Activated T-helper 1 cell treated with anti-CD3 and anti-CD28 coated beads, Interleukin-2, amount 50 U/mL, for 16 hours (primary cell): ENCODE data around the gene LRRC15.
A peak's percentile ranks its signal among the peaks of the same experiment; 100 is the strongest.

Experiments used
- DNase-seq, 2 donors: peaks; one replicate each; pipeline ENCODE4 v3.0.0-alpha.2; 2020; ENCODE audit warnings: low read depth in 1 of 2, low spot score in 1 of 2

Gene LRRC15

DNA sequence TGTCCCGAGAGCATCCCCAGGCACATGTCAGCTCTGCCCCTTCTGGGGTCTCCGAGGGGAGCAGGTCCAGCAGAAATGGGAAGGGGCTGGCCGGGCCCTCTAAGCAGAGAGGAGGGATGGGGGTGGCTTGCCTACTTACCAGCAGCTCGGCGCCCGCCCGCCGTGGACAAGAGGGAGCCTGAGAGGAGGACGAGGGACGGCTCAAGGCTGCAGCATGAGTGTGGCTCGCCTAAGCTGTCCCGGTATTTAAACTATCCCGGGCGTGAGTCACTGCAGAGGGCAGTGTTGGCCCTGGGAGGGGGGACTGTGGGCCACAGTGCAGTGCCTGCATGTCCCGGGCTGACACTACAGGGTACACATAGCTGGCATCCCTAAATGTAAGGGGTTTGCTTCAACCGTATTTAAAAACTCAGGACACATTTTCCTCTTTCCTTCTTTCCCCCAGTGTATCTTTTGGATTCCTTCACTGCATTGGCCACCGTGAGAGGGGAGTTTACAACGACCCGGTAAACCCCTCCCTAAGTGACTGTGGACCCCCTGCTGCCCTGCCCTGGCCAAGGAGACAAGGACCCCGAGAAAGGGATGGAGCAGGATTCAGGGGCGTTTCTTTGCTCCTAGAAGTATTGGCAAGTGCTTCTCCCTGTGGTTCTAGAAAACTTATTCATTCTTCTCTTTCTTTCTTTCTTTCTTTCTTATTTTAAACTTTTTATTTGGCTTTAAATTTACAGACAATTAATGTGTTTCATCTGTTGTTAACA lies at the start of gene LRRC15:
LRRC15 (minus strand) TSS at position 222 of the 758 bp plus-strand sequence. CDS start 8,700 bp downstream, outside the sequence.
- no peak for DNase-seq

DNA sequence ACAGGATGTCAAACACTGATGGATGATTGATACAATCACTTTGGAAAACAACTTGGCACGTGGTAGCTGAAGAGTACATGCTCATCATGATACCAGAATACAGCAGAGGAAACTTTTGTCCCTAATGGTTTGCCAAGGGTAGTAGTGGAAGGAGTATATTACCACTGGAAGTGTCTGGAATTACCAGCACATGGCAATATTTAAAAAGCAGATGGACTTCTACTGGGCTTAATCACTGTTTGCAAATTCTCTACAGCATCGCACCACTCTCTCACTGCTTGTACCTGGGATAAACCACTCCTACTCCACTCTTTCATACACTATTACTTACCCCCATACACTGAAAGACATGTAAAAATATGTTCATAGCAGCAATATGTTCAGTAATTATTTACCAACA lies 49.1 kb upstream of the LRRC15 start:
- DNase-seq: no peak

DNA sequence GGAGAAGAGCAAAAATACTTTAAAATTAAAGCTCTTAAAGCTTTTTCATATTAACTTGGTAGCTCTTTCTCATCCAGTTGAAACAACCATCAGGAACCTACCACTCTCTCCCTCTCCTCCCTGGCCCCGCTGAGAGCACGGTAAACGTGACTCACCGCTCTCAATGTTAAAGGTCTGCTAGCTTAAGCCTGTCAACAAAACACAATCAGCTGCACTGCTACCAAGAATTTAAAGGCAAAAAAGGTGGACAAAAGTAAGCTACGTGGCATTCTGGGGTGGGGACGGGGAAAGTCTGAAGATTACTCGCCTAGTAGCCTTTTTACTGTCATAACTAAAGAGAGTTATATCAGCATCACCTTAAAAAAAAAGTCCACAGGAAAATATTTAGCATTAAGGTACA lies 37.9 kb upstream of the LRRC15 start:
- no peak for DNase-seq

DNA sequence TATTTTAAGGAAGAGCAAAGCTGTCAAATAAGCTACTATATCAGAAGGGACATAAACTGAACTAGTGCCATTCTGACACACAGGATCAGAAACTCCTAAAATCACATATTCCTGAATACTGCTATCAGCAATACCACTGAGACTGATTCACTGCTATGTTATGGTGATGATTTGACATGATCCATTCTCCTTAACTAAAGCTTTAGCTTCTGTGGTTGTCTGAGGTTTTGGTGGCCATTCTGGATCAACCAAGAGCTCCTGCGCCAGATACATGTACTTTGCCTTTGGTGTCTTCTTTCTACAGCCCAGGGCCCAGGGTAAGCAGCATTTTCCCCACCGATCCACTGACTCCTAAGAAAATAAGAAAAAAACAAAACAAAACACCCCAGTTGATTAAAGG lies 36.2 kb upstream of the LRRC15 start:
- no peak for DNase-seq

DNA sequence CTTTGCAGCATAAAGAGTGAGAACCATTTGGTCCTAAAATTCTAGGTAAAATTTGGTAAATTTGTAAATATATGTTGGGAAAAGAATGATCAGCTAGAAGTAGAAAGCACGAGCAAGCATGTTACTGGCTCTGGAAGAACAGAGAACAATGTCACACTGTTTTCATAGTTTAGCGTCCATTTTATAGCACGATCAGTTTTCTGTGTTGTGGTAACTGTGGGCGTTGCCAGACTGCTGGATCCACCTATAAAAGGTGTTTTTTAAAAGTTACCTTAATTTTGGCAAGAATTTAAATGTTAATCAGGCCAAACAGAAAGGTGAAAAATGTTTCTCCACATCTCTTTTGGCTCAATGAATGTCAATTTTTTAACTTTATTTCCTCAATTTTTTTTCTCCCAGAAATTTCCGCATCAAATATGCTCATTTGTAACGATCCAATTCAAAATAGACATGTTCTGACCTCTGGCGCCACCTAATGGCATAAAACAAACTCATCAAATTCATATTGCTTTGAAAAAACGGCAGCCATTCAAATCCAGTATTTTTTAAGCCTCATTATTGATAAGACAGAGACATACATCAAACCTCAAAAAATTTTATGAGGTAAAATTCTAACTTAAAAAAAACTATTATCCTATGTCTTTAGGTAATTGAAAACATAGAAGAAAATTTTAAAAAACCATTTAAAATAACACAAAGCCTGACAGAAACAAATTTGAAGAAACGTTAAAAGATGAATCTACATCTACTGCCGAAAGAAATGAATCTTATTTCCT lies 35.0 kb upstream of the LRRC15 start:
- no peak for DNase-seq

DNA sequence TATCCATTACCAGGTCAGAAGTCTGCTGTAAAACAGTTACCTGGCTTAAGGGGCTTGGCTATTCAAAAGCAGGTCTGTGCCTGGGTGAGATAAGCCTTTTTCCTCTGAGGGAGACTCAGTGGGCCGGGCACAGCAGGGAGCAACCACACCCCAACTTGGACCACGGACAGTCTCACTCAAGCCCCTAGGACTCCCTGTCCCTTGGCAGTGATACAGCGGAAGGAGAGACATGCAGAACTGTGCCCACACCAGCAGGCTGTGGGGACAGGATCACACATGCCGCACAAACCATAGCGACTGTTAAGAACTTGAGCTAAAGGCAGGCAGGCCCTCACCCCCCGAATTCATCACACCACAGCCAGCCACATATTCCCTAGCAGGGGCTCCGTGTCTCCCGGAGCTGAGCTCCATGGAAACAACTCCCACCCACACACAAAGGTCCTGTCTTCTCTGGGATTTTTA lies 32.4 kb upstream of the LRRC15 start:
- DNase-seq: no peak

DNA sequence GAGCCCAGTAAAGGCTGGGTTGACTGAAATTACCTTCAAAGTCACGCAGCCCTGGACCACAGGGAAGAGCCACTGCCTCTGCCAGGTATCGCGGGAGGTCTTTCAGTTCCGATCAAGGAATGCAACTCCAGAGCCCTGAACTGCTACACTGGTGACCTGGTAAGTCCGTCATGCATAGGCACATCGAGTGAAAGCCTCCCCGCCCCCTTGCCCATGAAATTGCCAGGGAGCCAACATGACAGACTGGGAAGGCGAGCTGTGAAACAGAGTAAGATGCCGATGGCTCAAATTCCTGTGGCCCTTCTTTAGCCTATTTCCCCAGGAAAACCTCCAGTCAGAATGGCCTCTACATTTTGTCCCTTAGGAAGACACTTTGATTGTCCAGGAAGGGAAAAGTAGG lies 31.8 kb upstream of the LRRC15 start:
- DNase-seq: no peak

DNA sequence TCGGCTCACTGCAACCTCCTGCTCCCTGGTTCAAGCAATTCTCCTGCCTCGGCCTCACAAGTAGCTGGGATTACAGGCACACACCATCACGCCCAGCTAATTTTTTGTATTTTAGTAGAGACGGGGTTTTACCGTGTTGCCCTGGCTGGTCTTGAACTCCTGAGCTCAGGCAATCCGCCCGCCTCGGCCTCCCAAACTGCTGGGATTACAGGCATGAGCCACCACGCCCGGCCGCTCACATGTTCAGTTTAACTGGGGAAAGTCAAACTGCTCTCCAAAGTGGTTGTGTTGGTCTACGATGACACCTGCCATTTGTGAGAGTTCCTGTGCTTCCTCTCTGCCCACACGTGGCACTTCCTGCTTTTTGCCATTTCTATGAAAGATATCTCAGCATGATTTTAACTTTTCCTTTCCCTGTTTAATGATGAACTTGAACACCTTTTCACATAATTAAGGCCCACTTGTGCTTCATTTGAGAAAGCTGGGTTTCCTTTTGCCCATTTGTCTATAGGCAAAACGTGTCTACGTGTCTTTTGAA lies 30.4 kb upstream of the LRRC15 start:
- no peak for DNase-seq

DNA sequence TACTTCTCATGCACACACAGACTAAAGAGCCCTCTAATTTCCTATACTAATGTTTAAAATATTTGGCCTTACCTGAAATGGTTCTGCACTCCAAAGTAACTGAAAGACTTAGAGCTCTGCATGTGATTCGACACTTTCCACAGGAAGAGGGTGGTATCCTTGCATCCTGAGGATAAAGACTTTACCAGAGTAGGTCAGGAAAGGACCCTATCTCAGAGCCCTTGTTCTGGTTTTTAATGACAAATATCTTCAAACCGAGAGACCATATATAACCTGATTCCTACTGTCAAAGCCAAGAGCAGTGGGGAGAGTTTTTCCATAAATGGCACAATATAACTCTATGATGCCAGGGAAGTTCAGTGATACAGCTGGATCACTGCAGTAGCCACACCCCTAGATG lies 29.6 kb upstream of the LRRC15 start, which contains the start of gene GP5:
GP5 (minus strand) TSS at position 101 of the 400 bp plus-strand sequence. CDS start 984 bp downstream, outside the sequence.
- DNase-seq: no peak

DNA sequence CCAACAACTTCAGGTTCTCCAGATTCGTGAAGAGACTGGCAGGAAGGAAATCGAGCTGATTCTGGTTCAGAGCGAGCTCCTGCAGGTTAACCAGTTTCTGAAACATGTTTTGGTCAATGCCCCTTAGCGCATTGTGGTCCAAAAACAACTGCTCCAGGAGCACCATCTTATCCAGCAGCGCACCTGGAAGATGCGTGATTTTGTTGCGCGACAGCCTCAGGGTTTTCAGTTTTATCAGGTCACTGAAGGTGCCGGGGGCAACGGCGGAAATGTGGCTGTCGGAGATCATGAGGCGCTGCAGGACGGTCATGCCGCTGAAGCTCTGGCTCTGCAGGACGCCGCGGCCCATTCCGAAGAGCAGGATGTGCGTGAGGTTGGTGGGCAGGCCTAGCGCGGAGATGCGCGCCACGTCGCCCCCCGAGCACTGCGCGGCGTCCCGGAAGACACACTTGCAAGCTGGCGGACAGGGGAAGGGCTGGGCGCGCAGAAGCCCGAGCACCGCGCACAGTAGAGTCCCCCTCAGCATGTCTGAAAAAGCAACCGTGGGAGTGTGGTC lies 28.3 kb upstream of the LRRC15 start:
- no peak for DNase-seq

DNA sequence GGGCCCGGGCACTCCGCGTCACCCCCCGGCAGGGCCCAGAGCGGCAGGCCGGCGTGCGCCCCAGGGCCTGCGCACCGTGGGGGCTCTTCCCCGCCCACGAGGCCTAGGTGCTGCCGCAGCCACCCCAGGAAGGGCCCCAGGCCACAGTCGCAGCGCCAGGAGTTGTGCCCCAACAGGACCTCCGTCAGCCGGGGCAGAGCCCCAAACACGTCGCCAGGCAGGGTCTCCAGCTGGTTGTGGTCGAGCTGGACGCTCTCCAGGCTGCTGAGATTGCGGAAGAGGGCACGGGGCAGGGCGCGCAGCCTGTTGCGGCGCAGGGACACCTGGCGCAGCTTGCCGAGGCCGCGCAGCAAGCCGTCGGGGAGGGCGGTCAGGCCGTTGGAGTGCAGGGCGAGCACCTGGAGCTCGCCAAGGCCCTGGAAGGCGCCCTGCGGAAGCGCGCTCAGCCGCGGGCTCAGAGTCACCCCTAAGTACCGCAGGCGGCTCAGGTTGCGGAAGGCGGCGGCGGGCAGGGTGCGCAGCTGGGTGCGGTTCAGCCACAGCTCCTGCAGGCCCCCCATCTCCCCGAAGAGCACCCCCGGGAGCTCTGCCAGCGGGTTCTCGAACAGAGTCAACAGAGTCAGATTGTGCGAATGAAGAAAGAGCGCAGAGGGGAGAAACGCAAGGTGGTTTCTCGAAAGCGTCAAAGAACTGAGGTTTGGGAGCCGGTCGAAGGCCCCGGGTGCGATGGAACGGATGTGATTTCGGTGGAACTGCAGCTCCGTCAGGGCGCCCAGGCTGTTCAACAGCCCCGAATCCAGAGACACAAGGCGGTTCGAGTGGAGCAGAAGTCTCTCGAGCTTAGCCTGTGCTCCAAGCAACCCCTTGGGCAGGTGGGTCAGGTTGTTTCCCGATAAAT lies 27.6 kb upstream of the LRRC15 start:
- DNase-seq: no peak

DNA sequence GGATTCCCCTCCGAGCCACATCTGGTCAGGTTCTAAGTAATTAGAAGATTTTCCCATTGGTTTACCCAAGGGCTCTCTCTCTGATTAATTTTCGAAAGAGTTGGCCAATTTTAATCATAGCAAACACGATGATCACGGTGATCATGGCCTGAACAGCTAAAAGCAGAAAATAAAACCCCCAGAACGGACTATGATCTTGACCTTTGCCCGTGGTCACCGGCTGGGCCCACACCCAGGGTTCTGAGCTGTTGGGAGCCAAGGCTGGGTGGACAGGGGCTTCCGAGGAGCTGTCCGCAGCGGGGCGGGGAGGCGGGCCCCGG lies 27.0 kb upstream of the LRRC15 start:
- DNase-seq: no peak

DNA sequence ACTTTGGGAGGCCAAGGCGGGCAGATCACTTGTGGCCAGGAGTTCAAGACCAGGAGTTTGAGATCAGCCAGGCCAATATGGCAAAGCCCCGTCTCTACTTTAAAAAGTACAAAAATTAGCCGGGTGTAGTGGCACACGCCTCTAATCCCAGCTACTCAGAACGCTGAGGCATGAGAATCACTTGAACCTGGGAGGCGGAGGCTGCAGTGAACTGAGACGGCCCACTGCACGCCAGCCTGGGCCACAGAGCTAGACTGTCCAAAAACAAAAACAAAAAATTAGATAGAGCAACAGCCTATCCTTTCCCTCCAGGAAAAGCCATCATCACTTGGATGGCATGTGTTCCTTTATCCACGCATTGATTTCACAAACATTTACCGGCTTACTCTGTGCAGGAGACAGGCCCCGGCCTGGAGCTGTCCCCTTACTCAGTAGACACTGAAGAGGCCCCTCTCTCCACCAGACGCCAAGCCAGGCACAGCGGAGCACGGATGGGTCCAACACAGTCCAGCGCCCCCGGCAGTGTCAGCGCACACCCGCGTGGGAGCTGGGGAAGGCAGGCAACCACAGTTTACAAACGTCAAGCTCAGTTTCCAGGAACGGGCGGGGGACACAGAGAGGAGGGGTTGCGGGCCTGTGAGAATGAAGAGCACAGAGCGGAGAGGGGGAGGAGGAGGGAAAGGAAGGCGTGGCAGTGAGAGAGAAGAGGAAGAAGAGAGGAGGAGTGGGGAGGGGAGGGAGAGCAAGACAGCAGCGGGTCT lies 26.4 kb upstream of the LRRC15 start:
- peak in 1 of 2 donors; percentile 21 for DNase-seq

DNA sequence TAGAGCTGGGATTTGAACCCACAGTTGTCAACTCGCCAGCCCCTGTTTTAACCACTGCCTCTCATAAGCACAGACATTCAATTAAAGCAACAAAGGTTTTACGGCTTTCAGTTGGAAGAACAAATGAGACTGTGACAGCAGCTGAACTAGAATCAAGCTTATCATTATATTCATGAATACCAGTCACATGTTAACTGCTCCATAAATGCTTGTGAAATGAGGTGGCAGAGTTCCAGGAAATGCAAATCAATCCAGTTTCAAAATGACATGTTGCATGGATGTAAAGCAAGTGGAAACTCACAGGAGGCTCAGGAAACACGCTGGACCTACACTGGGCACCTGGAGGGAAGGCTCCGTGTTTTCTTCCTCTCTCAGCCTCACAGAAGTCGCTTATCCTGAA lies 25.7 kb upstream of the LRRC15 start:
- DNase-seq: no peak

DNA sequence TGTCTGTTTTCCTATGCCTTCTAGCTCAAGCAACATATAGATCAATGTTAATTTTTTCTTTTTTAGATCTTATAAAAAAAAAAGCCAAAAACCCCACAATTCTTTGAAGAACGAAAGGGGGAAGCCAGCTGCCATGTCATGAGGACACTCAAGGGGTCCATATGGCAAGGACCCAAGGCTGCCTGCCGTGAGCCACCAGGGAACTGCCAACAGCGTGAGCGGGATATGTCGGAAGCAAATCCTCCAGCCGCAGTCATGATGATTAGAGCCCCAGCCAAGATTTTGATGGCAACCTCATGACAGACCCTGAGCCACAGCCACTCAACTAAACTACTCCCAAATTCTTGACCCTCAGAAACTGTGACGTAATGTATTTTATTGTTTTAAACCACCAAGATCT lies 23.0 kb upstream of the LRRC15 start:
- DNase-seq: no peak

DNA sequence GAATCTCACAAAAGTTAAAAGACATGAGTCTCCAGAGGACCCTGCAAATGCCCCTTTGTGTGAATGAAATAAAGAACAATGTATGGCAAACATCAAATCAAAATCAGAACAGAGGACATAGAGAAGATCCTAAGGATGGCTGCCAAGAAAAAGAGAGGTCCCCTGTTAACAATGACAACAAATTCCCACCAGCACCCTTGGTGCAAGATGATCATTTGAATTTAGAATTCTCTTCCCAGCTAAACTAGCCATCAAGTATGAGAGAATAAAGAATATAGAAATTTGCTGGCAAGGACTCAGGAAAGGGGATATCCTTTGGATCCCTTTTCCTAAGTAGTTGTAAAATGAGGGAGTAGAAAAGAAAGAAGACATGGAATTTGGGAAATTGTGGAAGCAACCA lies 21.3 kb upstream of the LRRC15 start:
- DNase-seq: no peak

DNA sequence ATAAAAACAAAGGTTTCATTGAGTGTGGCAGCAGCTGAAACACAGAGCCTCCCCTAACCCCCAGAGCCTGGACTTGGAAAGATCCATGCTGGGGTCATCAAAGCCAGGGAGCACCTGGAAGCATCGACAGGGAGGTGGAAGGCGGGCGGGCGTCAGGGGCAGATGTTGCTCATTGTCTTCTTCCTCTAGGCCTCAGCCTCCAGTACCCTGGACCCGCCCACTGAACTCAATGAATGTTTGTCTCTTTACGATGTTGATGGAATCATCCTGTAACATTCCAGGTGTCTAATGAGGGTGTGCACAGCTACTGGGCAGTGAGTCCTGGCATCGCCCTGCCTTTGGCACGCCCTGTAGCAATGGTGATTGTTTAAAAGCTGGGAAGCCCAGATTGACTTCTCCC lies 19.7 kb upstream of the LRRC15 start:
- DNase-seq: no peak

DNA sequence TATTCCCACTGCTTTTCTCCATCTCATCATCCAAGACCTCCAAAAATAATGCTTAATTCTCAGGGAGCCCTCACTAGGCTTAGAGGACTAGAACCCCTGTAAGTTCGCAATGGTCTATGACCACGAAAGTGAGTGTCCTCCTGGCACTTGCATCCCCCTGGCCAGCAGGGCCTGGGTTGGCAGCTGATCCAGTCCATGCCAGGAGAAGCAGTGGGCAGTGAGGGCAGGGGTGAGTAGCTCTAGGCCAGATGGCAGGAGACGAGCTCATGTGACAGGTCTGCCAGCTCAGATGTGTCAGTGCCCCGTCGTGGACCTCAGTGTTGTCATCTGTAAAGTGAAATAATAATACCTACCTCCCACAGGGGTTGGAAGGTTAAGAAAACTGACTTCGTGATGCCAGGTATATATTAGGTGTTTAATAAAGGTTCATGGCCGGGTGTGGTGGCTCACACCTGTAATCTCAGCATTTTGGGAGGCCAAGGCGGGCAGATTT lies 18.4 kb upstream of the LRRC15 start:
- DNase-seq: no peak

DNA sequence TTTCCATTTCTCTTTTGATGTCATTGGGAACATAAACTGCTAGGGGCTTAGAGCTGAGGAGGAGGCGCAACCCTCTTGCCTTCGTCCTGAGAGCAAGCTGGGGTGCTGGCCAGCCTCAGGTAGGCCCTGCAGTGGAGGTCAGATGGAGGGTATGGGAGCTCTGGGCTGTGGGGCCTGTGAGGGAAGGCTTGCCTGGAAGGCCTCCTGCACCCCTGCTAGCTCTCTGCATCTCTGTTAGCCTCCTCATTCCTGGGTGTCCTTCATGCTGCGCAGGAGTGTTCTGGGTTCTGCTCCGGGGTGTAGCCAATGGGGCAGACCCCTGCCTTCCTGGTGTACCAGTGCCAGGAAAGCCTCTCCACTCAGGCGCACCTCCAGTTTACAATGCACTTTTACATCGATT lies 17.7 kb upstream of the LRRC15 start:
- DNase-seq: no peak

DNA sequence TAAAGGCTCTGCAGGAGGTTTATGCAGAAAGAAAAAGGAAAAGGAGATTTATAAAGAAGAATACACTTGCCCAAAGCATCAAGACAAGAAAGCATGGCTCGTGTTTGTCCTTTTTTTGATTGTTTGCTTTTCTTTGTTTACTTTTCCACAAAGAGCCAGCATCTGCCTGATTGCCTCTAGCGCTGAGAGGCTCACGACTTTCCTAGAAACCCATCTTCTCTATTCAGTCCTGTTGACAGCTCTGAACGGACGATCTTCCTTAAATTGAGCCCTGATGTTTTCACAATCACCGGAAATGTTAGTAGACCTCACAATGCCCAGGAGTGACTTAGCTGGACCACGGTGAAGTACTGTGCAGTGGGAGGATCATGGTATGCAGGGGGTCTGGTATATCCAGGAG lies 17.1 kb upstream of the LRRC15 start:
- DNase-seq: no peak
